GM18909 (cell line): ENCODE results near the gene CBL.

Experiments
- ATAC-seq: cut with Tn5 transposase; IDR thresholded peaks from one replicate; pipeline ENCODE4 v1.9.1; 2021; ENCODE audit warnings: mild to moderate bottlenecking; ENCODE audit not compliant: unreplicated experiment, poor library complexity

Gene CBL

DNA sequence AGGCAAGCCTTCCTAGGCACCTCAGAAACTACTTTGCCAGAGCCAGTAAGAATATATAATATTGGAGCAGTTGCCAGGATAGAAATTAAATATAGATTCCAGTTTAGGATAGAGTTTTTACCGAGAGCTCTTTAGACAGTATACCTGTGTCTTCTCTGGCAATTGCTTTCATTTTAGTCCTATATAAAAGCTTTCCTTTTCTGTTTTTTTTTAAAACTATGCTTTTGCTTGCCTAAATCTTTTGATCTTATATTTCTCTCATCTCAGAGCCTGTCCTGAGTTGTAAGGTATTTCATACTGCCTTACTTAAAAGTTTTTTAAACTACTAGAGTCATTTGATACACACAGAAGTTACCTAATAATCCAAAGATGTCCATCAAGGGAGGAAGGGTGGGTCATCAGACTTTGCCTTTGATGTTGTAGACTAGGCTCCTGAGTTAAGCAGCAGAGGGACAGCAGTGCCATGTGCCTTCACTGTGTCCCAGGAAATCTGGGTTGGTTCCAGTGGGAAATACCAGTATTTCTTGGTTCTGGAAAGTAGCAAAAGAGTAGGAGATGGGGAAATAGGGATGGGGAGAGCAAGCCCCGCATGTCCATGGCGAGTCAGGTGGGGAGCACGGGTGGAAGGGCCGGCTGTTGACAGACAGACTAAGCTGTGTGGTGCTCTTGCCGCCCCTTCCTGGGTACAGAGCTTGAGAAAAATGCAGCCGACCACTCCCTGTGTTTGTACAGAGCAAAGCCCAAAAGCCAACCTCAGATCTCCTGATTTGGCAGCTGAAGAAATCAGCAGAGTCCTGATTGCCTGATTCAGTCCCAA, 99.6 kb downstream of the CBL start:
- no peak for ATAC-seq

DNA sequence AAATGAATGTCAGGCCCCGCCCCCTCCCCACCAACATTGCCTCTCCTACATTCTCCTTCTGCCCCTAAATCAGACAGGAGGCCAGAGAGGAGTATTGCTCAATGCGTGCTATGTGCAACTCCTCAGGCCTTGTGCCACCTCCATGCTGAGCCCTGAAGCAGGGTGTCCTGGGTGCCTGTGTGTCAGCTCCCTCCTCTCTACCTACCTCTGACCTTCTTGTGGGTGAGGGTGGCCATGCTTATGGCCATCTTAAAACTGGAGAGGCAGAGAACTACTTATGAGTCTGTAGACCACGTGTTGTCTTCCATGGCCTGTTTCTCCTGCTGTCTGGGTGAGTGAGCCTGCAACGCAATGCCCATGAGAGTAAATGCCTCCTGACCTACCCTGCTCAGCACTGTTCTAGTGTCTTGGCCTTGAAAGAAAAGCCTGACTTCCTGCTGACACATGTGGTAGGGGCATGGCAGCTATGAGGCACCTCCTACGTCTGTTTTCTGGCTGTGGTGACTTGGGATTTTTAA, 100.3 kb downstream of the CBL start:
- no peak for ATAC-seq

DNA sequence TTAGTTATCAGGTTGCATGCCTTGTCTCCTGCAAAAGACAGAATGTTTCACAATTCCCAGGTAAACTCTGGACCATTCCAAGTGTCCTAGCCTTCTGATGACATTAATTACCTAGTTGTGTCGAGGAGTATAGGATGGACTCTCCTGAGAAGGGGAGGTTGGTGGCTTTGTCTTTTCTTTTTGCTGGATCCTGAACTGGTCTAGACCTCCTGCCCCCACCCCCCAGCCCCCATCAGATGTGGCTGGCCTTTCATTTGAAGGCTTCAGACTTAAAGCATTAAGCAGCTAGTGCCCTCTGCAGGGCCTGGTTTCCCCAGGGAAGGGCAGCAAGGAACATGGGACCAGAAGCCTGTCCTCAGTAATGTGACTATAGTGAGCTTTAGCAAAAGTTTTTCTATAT, 101.1 kb downstream of the CBL start:
- no peak for ATAC-seq

DNA sequence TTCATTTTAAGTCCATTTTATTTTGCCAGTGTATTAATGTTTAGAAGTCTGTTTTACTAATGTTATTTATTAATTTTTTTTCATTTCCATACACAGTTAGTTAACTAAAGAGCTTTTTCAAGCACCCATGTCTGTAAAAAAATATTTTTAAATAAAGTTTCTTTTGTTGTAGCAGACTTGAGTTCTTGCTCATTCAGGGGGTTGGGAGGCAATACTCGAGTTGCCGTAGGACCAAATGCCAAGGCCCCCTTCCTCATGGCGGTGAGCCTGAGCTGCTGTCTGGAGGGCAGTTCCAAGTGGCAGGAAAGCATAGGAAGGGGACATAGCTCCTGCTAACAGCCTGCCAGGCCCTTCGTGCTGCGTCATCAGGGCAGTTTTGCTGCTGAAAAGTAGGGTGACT, 101.8 kb downstream of the CBL start:
- no peak for ATAC-seq

DNA sequence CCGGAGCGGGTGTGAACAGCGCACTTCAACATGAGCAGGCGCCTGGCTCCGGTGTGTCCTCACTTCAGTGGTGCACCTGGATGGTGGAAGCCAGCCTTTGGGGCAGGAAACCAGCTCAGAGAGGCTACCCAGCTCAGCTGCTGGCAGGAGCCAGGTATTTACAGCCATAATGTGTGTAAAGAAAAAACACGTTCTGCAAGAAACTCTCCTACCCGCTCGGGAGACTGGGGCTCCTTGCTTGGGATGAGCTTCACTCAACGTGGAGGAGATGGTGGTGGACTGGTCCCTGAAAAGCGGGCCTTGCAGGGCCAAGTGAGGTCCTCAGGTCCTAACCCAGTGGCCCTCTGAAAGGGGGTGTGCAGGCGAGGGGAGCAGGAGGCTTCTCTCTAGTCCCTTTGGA, 103.3 kb downstream of the CBL start:
- ATAC-seq: no peak

DNA sequence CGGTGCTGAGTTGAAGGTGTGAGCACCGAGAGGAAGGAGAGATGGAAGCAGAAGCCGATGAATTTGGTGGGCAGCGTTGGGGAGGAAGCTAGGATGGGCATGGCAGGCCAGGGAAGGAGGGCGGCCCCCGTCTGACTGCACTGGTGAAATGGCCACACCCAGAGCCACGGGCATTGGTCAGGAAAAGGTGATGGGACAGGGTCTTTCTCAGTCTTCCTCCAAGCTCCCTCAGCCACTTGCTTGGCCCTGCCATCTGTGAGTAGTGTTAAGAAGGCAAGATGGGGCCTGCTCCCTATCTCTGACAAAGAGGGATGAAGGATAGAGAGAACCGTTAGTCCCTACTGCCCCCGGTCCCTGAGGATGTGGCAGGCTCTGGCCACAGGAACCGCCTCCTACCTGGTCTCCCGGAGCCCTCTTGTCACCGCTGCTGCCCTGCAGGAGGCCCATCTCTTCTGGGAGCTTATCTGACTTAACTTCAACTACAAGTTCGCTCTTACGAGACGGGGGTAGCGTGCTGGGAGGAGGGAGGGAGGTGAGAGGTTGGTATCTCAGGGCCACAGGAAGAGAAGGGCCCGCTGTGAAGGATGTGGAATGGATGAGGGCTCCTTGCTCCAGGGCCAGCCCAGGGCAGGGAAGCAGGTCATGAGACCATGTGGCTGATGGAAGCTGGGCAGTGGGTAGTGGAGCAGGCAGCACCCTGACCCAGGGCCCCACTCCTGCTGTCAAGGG, 104.0 kb downstream of the CBL start:
- no peak for ATAC-seq

DNA sequence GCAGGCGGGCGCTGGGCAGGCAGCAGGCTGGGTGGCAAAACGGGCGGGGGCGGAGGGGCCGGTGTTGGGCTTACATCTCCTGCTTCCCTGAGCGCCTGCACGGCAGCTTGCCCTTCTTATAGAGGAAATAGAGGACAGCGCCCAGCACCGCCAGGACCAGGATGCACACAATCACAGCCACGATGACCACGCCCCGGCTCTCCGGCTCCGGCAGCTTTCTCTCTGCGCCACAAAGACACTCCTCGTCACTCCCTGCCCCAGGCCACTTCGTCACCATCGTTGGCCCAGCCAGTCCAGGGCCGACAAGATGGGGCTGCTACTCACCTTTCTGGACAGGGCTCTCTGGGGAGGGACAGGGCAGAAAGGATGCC, 104.5 kb downstream of the CBL start:
- no peak for ATAC-seq

DNA sequence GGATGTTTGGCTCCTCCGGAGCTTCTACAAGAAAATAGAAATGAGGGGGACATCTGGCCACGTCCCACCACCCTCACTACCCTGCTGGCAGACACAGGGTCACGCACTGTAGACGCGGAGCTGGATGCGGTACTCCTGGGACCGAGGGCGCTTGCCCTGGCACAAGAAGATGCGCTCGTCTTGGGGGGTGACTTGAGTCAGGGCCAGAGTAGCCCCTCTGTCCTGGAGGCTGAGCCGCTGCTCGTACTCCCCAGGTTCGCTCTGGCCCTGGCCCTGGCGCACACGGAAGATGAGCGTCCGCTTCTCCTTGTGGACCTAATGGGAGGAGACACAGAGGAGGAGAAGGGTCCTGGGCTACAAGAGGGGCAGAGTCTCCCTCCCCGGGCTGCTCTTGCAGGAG, 108.6 kb downstream of the CBL start:
- ATAC-seq: no peak

DNA sequence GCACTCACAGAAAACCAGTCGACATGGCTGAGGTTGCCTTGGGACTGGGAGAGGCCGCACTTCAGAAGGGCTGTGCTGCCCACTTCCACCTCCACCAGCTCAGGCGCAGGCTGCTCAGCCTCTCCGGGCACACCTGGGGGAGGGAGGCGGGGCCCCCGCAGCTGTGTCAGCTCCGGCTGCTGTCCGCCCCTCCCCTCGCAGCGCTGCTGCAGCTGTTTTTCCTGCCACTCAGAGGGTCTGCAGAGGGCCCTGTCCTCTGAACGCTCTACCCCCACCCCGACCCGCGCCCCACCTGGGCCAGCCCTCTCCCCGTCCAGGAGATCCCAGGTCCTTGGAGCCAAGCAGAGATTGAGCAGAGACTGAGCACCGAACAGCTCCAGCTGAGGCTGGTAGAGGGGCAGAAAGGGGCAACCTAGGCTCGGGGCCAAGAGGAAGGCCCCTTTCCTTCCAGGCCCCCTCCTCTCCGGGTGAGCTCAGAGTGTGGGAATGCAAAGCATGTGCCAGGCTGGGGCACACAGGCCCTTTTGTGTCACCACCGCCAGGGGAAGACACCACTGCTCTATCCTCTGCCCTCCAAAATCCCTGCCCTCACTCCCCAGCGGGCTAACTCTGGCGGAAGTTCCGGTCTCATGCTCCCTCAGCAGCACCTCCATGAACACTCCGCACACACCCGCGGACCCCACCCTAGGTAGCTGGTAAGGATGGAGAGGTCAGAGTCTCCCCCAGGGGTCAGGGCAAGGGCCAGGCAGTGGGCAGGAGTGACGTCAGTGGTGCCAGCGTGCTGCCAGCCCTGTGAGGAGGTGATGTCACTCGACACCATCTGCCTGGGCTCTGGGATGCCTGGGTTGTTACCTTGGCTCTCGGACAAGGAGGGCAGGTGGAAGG, 109.2 kb downstream of the CBL start:
- ATAC-seq: no peak

DNA sequence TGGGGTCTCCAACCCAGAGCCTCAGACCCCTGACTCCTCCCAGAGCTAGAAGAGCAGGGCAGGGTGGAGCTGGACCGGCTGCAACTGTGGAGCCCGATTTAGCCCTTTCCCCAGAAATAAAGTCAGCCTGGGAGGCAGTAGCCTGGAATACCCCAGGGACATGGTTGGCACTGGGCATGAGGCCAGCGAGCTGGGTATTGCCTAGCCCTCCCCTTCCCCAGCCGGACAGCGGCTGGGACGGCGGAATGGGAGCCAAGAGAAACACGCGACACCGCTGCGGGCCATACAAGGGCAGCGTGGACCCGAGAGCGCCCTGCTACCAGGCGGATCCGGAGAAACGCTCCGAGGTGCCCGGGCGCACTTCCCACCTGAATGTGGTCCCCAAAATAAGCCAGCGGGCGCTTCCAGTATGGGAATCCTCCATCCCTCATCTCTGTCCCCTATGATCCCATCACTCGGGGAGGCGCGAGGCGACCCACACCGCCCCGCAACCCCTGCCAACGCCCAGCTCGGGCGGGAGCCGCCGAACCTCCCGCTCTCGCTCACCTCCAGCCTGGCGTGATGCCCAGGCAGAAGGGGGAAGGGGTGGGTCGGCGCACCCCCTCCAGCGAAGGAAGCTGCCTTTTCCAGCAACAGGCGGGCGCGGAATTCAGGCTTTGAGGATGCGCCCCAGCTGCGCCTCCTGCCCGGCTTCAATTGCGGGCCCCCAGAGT, 110.0 kb downstream of the CBL start:
- ATAC-seq: no peak

DNA sequence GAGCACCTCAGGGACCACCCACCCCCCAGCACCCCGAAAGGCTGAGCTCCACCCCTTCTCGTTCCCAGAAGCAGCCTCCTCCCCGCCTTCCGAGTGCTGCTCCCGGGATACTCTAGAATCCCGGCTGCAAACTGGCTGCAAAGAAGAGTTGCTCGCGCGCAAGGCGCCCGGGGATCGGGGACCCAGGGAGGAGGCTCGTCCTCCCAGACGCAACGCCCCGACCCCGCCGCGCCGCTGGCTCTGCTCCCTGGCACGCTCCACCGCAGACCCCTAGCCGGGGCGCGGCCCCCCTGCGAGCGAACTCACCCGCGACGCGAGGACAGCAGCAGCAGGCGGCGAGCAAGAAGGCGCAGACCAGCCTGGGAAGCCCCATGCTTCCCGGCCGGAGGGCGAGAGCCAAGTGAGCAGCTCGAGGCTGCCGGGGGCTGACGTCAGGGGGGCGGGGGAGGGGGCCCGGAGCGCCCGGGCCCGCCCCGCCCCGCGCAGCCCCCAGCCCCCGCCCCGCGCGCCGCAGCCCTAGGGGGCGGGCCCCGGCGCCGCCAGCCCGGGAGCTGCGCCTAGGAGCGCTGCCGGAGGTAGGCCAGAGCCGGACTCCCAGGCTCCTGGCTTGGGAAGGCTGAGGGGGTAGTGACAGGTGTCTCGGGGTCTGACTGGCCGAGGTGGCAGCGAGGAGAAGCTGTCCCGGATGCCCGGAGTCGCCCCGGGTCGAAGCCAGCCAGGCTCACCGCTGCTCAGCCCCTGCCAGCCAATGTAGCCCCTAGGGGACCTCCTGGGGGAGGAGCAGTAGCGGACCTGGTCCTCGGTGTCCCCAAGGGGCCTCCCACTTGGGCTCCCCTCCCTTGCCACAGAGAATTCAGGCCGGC, 110.8 kb downstream of the CBL start, which contains the start of gene MCAM:
Gene MCAM (minus strand): TSS at position 402 of the 863 bp plus-strand sequence. CDS start 29 bp downstream, at position 373.
- no peak for ATAC-seq

DNA sequence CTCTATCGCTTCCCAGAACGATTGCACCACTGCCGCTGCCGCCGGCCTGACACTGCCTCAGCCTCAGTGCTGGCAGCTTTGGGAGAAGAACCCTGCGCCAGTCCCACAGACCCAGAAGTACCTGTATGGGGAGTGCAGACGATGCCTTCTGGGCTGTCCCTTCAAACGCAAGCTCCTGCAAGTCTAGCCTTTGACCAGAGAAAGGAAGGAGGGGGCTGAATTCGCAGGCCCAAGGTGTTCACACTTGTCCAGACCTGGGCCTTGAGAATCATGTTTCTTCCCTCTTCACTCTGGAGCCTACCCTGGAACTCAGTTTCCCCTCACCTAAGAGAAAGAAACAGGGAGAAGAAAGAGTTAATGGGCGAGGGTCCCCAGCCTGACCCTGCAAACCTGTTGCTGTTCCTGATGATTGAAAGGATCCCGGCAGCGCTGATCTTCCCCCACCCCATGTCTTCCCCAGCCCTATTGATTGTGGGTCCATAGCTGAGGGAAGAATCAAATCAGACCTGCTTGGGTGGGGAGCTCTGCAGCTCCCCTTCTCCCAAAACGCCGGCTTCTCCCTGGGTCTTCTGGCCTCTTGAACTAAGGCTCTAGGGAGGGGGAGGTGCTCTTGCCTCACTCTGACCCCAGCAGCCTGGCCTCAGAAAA, 111.6 kb downstream of the CBL start:
- no peak for ATAC-seq

DNA sequence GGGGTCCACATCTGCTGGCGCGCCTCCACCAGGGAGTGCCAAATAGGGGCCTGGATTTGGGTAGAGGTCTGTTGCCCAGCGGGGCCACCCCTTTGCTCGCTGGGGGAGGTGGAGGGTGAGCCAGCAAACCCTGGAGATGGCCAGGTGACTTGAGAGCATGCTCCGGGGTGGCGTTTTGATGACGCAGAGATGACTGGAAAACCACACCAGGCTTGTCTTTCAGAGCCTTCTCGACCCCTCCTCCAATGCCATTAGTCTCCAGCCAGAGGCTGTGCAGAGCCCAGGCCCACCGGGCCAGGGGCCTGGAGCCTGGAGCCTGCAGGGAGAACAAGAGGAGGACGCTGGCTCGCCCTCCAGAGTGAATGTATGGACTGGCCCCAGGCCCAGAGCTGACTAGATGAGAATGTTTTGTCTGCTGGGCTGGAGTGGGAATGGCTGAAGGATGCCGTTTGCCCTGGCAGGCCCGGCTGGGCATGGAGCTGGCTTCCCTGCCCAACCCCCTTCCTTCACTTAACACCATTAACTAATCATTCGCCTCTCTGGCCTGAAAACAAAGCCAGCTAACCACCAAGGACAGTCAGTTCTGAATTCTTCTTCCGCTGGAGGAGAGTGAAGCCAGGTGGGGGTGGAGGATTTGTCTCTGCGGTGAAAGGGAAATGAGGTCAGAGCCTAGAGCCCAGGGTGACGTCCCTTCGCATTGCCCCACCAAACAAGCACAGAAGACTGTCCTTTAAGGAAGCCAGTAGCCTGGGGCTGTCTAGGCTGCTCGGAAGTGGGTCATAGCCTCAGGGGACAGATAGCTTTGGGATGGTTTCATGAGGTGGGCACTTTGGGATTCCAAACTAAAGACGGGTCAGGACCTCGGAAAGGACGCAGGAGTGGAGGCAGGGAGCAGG, 112.3 kb downstream of the CBL start:
- ATAC-seq: no peak

DNA sequence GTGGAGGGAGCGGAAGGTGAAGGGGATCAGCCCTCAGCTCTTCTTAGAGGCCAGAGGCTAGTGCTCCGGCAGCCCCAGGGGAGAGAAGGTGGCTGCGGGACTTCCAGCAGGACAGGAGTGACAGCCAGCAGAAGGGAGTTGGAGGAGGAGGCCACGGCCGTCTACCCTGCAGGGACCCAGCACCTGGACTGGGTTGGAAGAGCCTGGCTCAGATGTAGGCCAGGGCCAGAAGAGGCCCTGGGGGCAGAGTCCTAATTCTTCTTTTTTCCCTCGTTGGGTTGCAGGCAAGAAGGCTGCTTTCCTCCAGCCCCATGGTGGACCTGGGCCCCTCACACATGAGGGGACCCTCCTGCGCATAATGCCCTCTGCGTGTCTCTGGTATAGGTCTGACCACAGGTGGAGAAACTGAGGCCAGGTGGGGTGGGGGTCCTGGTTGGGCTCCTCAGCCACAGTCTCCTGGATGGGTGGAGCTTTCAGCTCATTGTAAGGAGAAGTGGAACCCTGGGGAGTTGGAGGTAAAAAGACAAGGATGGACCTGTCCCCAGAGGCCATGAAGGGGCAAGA, 113.1 kb downstream of the CBL start:
- no peak for ATAC-seq

DNA sequence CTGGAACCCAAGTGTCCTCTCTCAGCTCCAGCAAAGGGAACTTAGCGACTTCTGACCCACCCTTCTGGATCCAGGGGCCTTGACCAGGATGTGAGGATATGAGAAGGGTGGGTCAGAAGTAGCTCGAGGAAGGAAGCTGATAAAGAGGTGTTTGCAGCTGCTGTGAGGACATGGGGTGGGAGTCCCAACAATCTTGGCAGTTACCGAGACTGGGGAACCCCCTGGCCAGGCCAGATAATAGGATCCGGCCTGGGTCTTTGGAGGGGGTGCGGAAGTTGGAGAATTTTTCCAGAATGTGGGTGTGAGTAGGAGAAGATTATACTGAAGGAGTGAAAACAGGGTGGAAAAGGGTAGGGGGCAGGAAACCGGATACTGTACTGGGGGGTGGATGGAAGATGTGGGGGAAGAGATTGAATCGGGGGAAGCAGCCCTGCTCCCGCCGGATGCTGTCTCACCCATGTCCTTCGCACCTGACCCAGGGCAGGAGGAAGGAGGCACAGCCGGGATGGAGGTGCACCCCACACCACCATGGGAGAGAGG, 113.6 kb downstream of the CBL start:
- ATAC-seq: no peak

DNA sequence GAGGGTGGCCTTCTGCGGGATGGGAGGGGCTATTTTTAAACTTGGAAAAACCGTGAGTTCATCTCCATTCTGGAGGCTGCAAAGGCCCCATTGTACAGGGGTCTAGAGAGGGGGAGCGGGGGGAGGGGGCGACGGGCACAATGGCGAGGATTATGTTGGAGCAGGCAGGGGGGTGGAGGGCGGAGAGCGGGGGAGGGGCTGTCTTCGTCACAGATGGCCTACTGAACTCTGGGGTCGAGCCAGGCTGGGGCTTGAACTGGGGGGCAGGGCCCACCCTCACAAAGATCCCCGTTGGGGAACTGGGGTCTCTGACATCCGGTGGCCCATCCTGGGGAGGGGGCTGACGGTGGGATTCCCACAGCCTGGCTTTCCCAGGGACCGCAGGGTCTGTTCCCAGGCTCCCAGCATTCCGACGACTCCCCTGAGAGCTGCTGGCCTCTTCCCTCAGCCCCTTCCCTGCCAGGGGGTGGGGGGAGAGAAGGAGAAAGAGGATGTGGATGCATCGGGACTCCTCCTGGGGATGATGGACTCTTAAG, 114.2 kb downstream of the CBL start:
- ATAC-seq: no peak
